ENCODE data around the gene MCF2L2. TPM values are rescaled to one million over a fixed set of nuclear protein-coding genes. Genes with fewer than 3 reads are reported as not detected.

Gene MCF2L2
- total and polyA plus RNA-seq, 2 of the 13 experiments (the other 11 are each of a cell fraction or from before 2014, with no cell fraction given) = not detected

DNA sequence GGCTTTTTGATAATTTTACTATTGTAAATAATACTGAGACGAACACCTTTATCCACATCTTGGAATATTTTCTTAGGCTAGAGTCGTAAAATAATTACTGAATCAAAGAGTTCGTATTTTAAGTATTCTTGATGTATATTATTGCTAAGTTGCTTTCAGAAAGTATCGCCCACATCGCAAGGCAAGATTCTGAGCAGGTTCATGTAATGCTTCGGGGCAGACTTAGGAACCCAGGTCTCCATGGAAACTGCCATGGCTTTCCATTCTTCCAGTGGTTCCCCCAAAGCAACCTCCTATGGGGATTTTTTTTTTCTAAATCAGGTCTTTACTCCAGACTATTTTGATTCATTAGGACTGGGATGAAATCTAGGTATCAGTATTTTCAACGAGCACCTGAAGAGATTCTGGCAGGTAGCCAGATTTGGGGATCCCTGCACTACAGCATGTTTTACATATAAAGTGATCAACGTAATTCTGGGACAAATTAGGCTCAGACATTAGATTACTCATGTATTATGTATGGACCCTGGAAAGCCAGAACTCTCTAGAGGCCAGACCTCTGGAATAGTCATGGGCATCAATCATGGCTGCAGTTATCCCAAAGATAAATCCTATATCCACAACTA, 88.8 kb downstream of the MCF2L2 start:
- Histone ChIP-seq H3K27ac (ENCODE audit: extremely low read length, insufficient read depth, low read length) (no peak overlapping the region), H2AFZ (ENCODE audit: low read length) (no peak overlapping the region), H4K20me1 (ENCODE audit: insufficient read depth, low read length) (no peaks in the 10 kb centered on the region), H3K4me2 (ENCODE audit: low read depth, low read length) (no peak overlapping the region), H3K79me2 (ENCODE audit: insufficient read depth, low read length) (no peaks in the 10 kb centered on the region), H3K27me3 (ENCODE audit: control insufficient read depth in 1 of 2, insufficient read depth in 2 of 2, low read length in 2 of 2) (peaks cover 0 to 3% of the 10 kb centered on the region in 2 experiments; a peak in 1 of 5 replicates), H3K4me1 (ENCODE audit: insufficient read depth, low read length) (no peaks in the 10 kb centered on the region), H3K4me3 (replicated peaks in 1 of 3; ENCODE audit: insufficient read depth in 1 of 3, low read depth in 2 of 3, low read length in 3 of 3) (no peak overlapping the region), H3K36me3 (replicated peaks in 1 of 2; ENCODE audit: control insufficient read depth in 1 of 2, insufficient read depth in 2 of 2, low read length in 2 of 2) (no peaks in the 10 kb centered on the region), H3K9me3 (ENCODE audit: low read length) (no peaks in the 10 kb centered on the region), H3K9ac (ENCODE audit: insufficient read depth, low read depth, low read length) (no peak overlapping the region)
- WGBS (ENCODE audit: low lambda C conversion rate) = 33% methylated on average over 8 of the region's 8 CpGs
- ChIA-PET POLR2A (no interaction called here), CTCF (ENCODE audit: low intra/inter-chr PET ratio, low total read pairs) (no interaction called here)
- BruUV-seq (replicated peaks) = no TSS peak
- FAIRE-seq = no peak
- in situ Hi-C loops (cut with HindIII; ENCODE audit: extremely low pct_ligation_motif_present, low pct_unique_long_range_greater_than_20kb) = no loop called here
- no peak for ATAC-seq
- no peak for TF ChIP-seq NFKB2 (CRISPR knock-in tag; IDR thresholded peaks at IDR 0.05; ENCODE audit: borderline replicate concordance)
- TF ChIP-seq LCORL (IDR thresholded peaks at IDR 0.05) = peak; percentile 46; the same call in 1 of the 2 replicates
- no peak for TF ChIP-seq LCORL (CRISPR knock-in tag; IDR thresholded peaks at IDR 0.05)
- TF ChIP-seq ZNF12 (CRISPR knock-in tag; IDR thresholded peaks at IDR 0.05) = no peak
- TF ChIP-seq ELF1 (CRISPR knock-in tag; IDR thresholded peaks at IDR 0.05) = no peak
- no peak for TF ChIP-seq ZBTB38 (CRISPR knock-in tag; IDR thresholded peaks at IDR 0.05)
- no peak for TF ChIP-seq TEAD2 (CRISPR knock-in tag; IDR thresholded peaks at IDR 0.05)
- intact Hi-C loops (cut with micrococcal nuclease; ENCODE audit: unreplicated experiment) = no loop called here
- no peak for DNase-seq (ENCODE audit: low spot score)

DNA sequence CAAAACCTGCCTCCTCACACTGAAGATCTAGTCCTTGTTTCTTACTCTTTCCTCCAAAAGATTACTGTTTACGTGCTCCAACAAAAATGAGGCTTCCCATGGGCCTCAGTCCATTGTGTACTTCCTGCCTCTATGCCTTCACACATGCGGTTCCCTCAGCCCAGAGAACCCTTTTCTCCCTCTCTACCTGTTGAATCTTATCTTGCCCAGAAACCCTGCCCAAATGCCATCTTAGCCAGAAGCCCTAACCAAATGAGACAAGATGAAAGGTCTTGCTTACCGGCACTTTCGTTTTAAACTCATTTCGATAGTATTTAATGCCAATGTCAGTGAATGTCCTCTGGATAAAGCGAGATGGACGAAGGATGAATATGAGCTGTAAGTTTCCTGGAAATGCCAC, 89.9 kb downstream of the MCF2L2 start:
- CTCF ChIA-PET (ENCODE audit: low intra/inter-chr PET ratio, low total read pairs) = no interaction called here
- Histone ChIP-seq H3K9me3 (ENCODE audit: low read length) (no peaks in the 10 kb centered on the region), H3K79me2 (ENCODE audit: insufficient read depth, low read length) (no peaks in the 10 kb centered on the region), H4K20me1 (ENCODE audit: insufficient read depth, low read length) (no peaks in the 10 kb centered on the region), H3K9ac (ENCODE audit: insufficient read depth, low read depth, low read length) (no peak overlapping the region), H3K4me3 (replicated peaks in 1 of 3; ENCODE audit: insufficient read depth in 1 of 3, low read depth in 2 of 3, low read length in 3 of 3) (no peak overlapping the region), H3K4me2 (ENCODE audit: low read depth, low read length) (no peak overlapping the region), H3K4me1 (ENCODE audit: insufficient read depth, low read length) (no peaks in the 10 kb centered on the region), H2AFZ (ENCODE audit: low read length) (no peak overlapping the region), H3K27me3 (ENCODE audit: control insufficient read depth in 1 of 2, insufficient read depth in 2 of 2, low read length in 2 of 2) (peaks cover 0 to 3% of the 10 kb centered on the region in 2 experiments; a peak in 1 of 5 replicates), H3K27ac (ENCODE audit: extremely low read length, insufficient read depth, low read length) (no peak overlapping the region), H3K36me3 (replicated peaks in 1 of 2; ENCODE audit: control insufficient read depth in 1 of 2, insufficient read depth in 2 of 2, low read length in 2 of 2) (no peaks in the 10 kb centered on the region)
- intact Hi-C loops (cut with micrococcal nuclease; ENCODE audit: unreplicated experiment) = no loop called here
- WGBS (ENCODE audit: low lambda C conversion rate) = 60% methylated on average over 7 of the region's 7 CpGs
- FAIRE-seq (no peak), ATAC-seq (no peak), DNase-seq (ENCODE audit: low spot score) (no peak)
- no TSS peak for BruUV-seq (replicated peaks)
- in situ Hi-C loops (cut with HindIII; ENCODE audit: extremely low pct_ligation_motif_present, low pct_unique_long_range_greater_than_20kb) = no loop called here
- POLR2A ChIA-PET = no interaction called here
- TF ChIP-seq, protein P1, sequence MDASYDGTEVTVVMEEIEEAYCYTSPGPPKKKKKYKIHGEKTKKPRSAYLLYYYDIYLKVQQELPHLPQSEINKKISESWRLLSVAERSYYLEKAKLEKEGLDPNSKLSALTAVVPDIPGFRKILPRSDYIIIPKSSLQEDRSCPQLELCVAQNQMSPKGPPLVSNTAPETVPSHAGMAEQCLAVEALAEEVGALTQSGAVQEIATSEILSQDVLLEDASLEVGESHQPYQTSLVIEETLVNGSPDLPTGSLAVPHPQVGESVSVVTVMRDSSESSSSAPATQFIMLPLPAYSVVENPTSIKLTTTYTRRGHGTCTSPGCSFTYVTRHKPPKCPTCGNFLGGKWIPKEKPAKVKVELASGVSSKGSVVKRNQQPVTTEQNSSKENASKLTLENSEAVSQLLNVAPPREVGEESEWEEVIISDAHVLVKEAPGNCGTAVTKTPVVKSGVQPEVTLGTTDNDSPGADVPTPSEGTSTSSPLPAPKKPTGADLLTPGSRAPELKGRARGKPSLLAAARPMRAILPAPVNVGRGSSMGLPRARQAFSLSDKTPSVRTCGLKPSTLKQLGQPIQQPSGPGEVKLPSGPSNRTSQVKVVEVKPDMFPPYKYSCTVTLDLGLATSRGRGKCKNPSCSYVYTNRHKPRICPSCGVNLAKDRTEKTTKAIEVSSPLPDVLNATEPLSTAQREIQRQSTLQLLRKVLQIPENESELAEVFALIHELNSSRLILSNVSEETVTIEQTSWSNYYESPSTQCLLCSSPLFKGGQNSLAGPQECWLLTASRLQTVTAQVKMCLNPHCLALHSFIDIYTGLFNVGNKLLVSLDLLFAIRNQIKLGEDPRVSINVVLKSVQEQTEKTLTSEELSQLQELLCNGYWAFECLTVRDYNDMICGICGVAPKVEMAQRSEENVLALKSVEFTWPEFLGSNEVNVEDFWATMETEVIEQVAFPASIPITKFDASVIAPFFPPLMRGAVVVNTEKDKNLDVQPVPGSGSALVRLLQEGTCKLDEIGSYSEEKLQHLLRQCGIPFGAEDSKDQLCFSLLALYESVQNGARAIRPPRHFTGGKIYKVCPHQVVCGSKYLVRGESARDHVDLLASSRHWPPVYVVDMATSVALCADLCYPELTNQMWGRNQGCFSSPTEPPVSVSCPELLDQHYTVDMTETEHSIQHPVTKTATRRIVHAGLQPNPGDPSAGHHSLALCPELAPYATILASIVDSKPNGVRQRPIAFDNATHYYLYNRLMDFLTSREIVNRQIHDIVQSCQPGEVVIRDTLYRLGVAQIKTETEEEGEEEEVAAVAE (CRISPR knock-in tag; IDR thresholded peaks at IDR 0.05; ENCODE audit: borderline replicate concordance) = no peak
- TF ChIP-seq SMARCE1 (IDR thresholded peaks at IDR 0.05; ENCODE audit: borderline replicate concordance) (no peak), KMT2A (CRISPR knock-in tag; IDR thresholded peaks at IDR 0.05) (no peak), ZNF432 (CRISPR knock-in tag; IDR thresholded peaks at IDR 0.05; ENCODE audit: borderline replicate concordance) (no peak), KDM1A (CRISPR knock-in tag; IDR thresholded peaks at IDR 0.05) (no peak), ZNF510 (CRISPR knock-in tag; IDR thresholded peaks at IDR 0.05; ENCODE audit: low read depth) (no peak)

All from HepG2 (cell line).